GM19372 (cell line): Measurements from ENCODE around the gene CIITA.

ENCODE experiments used
- ATAC-seq: cut with Tn5 transposase; IDR thresholded peaks from one replicate; pipeline ENCODE4 v1.9.1; 2021; ENCODE audit warnings: mild to moderate bottlenecking, low read depth, moderate library complexity; ENCODE audit not compliant: unreplicated experiment

The CIITA gene

GRCh38 chr16:10849736-10850477, 27.1 kb upstream of the CIITA start:
- ATAC-seq, result no peak

- ATAC-seq, result no peak
Observed at GRCh38 chr16:10850478-10850850, 26.5 kb upstream of the CIITA start.

GRCh38 chr16:10851512-10851911, 25.5 kb upstream of the CIITA start:
- ATAC-seq, result no peak

- ATAC-seq, result no peak
Observed at GRCh38 chr16:10852286-10852685, 24.7 kb upstream of the CIITA start.

GRCh38 chr16:10852948-10853347, 24.1 kb upstream of the CIITA start:
- no peak for ATAC-seq

- no peak for ATAC-seq
Observed at GRCh38 chr16:10856042-10856441, 21.0 kb upstream of the CIITA start.

GRCh38 chr16:10858203-10858602, 18.8 kb upstream of the CIITA start:
- no peak for ATAC-seq

- ATAC-seq, result no peak
Observed at GRCh38 chr16:10859020-10859419, 18.0 kb upstream of the CIITA start.

- ATAC-seq, result no peak
Observed at GRCh38 chr16:10859658-10860057, 17.3 kb upstream of the CIITA start.

GRCh38 chr16:10862438-10862837, 14.6 kb upstream of the CIITA start:
- ATAC-seq, result no peak

GRCh38 chr16:10865991-10866966, 10.7 kb upstream of the CIITA start:
- no peak for ATAC-seq

- no peak for ATAC-seq
Observed at GRCh38 chr16:10867199-10867598, 9.8 kb upstream of the CIITA start.

- no peak for ATAC-seq
Observed at GRCh38 chr16:10868104-10868595, 8.9 kb upstream of the CIITA start.

GRCh38 chr16:10868596-10869469, 8.2 kb upstream of the CIITA start:
- no peak for ATAC-seq

- no peak for ATAC-seq
Observed at GRCh38 chr16:10870137-10870776, 6.7 kb upstream of the CIITA start.

- ATAC-seq, result no peak
Observed at GRCh38 chr16:10870808-10871156, 6.2 kb upstream of the CIITA start.

- ATAC-seq, result no peak
Observed at GRCh38 chr16:10871157-10871991, 5.6 kb upstream of the CIITA start.

GRCh38 chr16:10876315-10876714, 687 bp upstream of the CIITA start:
- no peak for ATAC-seq

GRCh38 chr16:10877472-10877946, 507 bp downstream of the CIITA start:
- no peak for ATAC-seq
